ENCODE results near the gene NARF.
A peak's percentile ranks its signal among the peaks of the same experiment; 100 is the strongest.
"Not testable (repeated sequence)": the region's sequence is repeated elsewhere in the genome, so short reads cannot be mapped to it uniquely, and the experiment has no call there.

NARF gene

DNA sequence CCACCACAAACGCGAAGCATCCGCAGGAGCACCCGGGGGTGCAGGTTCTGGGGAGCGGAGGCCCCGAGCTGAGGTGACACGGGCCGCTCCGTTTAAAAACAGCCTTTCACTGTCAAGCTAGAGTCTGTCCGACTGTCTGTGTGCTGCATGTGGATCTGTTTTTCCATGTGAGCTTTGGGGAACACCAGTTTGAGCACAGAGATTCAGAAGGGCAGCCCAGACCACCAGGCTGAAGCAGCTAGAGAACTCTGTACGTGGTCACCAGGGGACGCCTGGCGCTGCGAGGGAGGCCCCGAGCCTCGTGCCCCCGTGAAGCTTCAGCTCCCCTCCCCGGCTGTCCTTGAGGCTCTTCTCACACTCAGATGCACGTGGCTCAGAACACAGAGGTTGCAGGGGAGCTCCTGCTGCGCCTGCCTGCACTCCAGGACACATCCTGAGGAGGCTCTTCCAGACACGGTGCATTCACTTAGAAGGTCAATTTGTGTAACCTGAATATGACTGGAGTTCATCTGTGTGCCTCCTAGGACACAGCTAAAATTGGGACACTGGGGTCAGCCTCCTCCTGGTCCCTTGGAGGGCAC lies 45.3 kb downstream of the NARF start:
- no peak for DNase-seq

DNA sequence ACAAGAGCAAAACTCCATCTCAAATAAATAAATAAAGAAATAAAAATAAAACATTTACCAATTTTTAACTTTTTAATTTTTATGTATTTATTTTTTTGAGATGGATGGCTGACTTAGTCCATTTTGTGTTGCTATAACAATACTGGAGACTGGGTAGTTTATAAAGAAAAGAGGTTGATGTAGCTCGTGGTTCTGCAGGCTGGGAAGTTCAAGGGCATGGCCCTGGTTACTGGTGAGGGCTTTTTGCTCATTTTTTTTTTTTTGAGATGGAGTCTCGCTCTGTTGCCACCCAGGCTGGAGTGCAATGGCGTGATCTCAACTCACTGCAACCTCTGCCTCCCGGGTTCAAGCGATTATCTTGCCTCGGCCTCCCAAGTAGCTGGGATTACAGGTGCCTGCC lies 46.8 kb downstream of the NARF start:
- DNase-seq = no peak

DNA sequence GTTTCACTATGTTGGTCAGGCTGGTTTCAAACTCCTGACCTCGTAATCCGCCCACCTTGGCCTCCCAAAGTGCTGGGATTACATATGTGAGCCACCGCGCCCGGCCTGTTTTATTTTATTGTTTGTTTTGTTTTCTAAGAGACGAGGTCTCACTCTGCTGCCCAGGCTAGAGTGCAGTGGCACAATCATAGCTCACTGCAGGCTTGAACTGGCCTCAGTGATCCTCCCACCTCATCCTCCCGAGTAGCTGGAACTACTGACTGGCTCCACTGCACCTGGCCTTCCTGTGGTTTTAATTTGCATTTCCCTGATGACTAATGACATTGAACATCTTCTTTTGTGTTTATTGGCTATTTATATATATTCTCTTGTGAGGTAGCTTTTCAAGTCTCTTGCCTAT lies 47.9 kb downstream of the NARF start:
- not testable (repeated sequence) for DNase-seq

DNA sequence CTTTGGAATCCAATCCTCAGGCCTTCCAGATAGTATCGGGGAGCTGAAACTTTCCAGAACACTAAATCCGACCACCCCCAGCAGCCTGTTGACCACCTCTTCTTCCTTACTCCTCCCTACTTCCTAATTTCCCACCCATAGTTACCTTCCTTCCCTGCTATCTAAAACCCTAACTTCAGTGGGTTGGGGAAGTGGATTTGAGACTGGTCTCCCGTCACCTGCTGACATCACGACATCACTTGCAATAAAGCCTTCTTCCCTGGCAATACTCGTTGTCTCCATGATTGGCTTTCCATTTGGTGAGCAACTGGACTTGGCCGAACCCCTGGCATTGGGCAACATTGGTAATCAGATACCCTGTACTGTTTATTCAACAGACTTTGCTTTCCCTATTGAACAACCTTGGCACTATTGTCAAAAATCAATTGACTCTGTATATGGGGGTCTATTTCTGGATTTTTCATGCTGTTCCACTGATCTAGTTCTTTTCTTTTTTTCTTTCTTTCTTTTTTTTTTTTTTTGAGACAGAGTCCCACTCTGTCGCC lies 49.2 kb downstream of the NARF start:
- no peak for DNase-seq

DNA sequence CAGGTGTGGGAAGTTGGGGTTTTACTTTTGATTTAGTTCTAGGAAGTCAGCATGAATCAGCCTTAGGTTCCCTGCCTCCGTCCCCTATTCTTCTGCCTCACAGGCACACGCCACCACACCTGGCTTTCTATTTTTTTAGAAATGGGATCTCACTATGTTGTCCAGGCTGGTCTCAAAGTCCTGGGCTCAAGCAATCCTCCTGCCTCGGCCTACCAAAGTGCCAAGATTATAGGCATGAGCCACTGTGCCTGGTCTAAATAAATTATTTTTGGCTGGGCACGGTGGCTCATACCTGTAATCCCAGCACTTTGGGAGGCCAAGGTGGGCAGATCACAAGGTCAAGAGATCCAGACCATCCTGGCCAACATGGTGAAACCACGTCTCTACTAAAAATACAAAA lies 53.1 kb downstream of the NARF start:
- not testable (repeated sequence) for DNase-seq

DNA sequence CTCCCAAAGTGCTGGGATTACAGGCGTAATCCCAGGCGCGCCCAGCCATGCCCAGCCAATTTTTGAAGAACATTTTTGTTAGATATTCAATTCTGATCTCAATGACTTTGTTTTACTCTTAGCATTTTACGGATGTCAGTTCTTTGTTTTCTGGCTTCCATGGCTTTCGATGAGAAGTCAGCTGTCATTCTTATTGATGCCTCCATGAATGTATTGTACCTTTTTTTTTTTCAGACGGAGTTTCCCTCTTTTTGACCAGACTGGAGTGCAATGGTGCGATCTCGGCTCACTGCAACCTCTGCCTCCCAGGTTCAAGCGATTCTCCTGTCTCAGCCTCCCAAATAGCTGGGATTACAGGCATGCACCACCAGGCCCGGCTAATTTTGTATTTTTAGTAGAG lies 55.3 kb downstream of the NARF start:
- not testable (repeated sequence) for DNase-seq

- DNase-seq = no peak
Observed at GRCh38 chr17:82517230-82517865, 58.8 kb downstream of the NARF start.

DNA sequence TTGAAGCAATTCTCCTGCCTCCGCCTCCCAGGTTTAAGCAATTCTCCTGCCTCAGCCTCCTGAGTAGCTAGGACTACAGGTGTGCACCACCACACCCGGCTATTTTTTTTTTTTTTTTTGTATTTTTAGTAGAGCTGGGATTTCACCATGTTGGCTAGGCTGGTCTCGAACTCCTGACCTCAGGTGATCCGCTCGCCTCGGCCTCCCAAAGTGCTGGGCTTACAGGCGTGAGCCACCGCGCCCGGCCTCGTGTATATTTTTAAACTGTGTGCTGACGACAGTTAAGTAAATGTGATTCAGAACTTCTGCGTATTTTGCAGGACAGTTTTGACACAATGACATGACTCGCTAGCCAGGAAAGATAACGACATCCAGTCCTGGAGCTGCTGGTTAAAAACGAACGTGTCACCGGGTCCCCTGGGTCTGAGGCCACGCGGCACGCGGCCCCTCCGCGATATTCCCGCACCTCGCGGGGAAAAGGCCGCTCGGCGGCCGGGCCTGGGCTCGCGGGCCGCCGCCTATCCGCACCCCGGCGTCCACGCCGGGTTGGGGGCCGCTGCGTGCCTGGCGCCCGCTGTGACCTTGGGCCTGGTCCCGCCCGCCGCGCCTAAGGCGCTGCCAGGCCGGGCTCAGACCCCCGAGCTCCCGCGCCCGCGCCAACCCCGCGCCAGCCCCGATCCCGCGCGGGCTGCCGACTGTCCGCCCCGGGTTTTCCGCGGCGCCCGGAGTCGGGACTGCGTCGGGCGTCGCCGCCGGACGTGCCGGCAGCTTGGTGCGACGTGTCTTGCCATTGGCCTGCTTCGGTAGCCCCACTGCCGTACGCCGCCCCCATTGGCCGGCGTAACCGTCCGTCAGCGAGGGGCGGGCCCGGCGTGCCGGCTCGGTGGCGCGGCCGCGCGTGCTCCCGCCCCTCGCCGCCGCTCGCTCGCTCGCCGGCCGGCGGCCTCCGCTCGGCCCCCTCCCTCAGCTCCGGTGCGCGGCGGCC lies 60.6 kb downstream of the NARF start, which contains the start of gene FOXK2:
FOXK2 (plus strand) TSS at position 907 of the 985 bp plus-strand sequence. CDS start 157 bp downstream, outside the sequence.
- DNase-seq = peak; percentile 83

- DNase-seq = no peak
Observed at GRCh38 chr17:82519971-82520903, 61.7 kb downstream of the NARF start.

DNA sequence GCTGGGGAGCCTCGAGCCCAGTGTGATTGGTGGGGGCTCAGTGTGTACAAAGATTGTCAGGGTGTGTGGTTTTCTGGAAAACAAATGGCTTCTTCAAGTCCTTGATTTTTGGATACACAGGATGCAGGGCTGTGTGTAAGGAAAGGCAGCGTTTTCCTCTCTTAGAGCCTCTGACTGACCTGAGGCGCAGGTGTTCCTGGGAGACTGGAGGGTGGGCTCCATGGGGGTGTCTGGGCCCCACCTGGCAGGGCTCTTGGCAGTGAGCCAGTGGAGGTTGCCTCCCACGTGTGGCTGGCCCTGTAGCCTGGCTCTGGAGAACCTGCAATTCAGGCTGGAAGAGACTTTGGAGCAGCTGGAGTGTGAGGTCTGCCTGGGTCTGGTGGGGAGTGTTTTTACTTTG lies 66.0 kb downstream of the NARF start:
- DNase-seq = no peak

DNA sequence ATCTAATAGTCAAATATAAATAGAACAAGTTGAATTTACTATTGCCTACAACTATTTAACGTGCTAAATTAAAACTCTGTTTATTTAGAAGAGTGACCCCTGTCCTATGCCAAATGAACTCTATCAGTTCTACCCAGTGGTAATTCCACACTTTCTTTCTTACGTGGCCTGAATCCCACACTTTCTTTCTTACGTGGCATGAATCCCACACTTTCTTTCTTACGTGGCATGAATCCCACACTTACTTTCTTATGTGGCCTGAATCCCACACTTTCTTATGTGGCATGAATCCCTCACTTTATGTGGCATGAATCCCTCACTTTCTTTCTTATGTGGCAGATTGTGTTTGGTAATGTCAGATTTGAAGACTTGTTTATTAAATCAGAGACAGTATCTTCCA lies 67.2 kb downstream of the NARF start:
- DNase-seq = no peak

DNA sequence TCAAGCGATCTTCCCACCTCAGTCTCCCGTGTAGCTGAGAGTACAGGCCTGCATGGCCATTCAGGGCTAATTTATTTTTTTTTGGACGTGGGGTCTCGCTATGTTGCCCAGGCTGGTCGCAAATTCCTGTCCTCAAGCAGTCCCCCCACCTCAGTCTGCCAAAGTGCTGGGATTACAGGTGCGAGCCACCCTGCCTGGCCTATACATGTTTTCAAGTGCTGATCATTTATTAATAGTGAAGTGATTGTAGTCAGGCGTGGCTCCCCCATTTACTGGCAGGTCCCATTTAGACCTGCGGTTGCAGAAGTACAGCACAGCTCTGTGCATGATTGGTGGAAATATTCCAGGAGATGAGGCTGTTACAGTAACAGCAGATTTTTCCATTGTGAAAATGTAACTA lies 69.4 kb downstream of the NARF start:
- no peak for DNase-seq

DNA sequence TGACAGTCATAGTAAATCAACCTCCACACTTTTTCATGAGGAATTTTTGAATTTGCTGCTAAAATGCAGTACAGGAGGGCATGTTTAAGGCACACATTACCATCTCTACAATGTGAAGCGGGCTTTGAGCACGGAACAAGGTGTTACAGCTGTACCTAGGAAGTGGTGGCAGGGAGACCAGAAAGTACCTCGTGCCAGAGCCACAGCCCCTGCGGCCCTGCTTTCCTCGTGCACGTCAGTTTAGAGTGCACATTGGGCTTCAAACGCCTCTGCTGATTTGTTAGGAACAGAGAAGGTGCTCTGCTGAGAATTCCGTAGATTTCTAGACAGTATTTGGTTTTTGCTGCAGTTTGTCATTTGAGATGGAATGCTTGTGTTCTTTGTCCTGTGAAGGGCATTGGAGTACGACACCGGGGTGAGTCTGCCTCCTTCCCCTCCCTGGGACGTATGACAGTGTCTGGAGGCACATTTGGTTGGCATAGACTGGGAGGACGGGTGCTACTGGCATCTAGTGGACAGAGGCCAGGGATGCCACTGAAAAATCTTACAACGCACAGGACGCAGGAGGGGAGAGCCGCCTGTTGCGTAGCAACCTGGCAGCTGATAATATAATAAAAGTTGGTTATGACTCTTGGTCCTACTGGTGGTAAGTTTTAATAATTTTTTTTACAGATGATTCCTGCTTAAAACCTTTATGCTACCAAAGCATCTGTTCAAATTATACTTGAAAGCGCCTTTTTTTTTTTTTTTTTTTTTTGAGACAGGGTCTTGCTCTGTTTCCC lies 70.1 kb downstream of the NARF start:
- peak; percentile 24 for DNase-seq

GRCh38 chr17:82529914-82530300 lies 71.4 kb downstream of the NARF start:
- no peak for DNase-seq

DNA sequence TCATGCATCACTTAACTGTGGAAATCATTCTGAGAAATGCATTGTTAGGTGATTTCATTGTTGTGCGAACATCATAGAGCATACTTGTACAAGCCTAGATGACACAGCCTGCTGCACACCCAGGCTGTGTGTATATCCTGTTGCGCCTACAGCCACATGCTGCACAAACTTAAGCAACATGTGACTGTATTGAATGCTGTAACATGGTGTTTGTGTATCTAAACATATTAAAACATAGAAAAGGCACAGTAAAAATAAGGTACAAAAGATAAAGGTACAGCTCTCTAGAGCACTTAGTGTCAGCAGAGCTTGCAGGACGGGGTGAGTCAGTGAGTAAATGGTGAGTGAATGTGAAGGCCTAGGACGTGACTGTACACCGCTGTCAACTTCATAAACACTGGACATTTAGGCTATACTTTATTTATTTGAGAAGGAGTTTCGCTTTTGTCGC lies 72.9 kb downstream of the NARF start:
- no peak for DNase-seq

DNA sequence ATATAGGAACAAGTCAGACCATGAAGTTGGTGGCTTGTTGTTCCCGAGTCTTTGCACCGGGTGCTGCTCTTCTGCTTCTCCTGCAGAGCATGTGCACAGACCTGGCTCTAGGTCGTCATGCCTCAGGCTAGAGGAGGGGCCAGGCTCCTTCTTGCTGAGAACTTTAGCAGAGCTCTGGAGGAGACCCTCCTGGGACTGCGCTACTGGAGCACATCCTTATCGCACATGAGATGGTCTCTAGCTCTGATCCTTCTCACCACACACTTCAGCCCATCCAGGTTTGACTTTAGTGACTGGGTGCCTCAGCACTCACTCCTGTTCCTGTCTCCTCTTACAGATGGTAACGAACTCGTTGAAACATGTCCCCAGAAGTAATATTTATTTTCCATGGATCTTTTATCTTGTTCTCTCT lies 75.9 kb downstream of the NARF start:
- DNase-seq = no peak

- no peak for DNase-seq
Observed at GRCh38 chr17:82536512-82537201, 78.1 kb downstream of the NARF start.

DNA sequence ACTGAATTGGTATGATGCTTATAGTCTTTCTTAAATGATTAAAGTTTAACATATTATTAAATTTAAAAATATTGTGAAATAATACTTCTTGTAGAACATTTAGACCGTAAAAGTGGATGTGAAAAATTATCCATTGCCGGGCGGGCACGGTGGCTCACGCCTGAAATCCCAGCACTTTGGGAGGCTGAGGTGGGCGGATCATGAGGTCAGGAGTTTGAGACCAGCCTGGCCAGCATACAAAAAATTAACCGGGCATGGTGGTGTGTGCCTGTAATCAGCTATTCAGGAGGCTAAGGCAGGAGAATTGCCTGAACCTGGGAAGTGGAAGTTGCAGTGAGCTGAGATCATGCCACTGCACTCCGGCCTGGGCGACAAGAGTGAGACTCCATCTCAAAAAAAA lies 78.7 kb downstream of the NARF start:
- not testable (repeated sequence) for DNase-seq

GRCh38 chr17:82539076-82539475 lies 80.5 kb downstream of the NARF start:
- not testable (repeated sequence) for DNase-seq

Measured in DMS 273 treated with DMSO at 0.1 percent for 48 hours (cell line).